GM12878 (cell line): ENCODE results near the gene MDN1. TPM values are rescaled to one million over a fixed set of nuclear protein-coding genes. Genes with fewer than 3 reads are reported as not detected.

Experiments used
- CREB1 ChIP-seq: IDR thresholded peaks from 2 replicates; pipeline ENCODE4 v1.6.1; 2012; ENCODE audit warnings: low read depth, mild to moderate bottlenecking, inconsistent platforms
- ESRRA ChIP-seq: IDR thresholded peaks from 2 replicates; pipeline ENCODE4 v1.6.1; 2012; ENCODE audit warnings: mild to moderate bottlenecking, low read length, improper control_type of control experiment
- GATAD2B ChIP-seq: fragments of 450-650 bp; conservative IDR thresholded peaks from 2 replicates; pipeline ENCODE4 v1.6.1; 2017; ENCODE audit warnings: low read depth, mild to moderate bottlenecking, moderate library complexity
- IKZF1 ChIP-seq: fragments of 450-650 bp; conservative IDR thresholded peaks from 2 replicates; pipeline ENCODE4 v1.6.1; 2017; ENCODE audit warnings: antibody characterized with exemption, mild to moderate bottlenecking
- MYB ChIP-seq: fragments of 150-350 bp; IDR thresholded peaks from 2 replicates; pipeline ENCODE4 v1.6.1; 2014; ENCODE audit warnings: mild to moderate bottlenecking, low read depth, low read length, borderline replicate concordance
- MYC ChIP-seq: IDR thresholded peaks from 2 replicates; pipeline ENCODE4 v1.6.1; 2011; ENCODE audit warnings: mild to moderate bottlenecking, low read length, moderate library complexity, inconsistent platforms; ENCODE audit not compliant: insufficient read depth, insufficient replicate concordance, insufficient read length, severe bottlenecking
- NR2F1 ChIP-seq: fragments of 450-650 bp; conservative IDR thresholded peaks from 2 replicates; pipeline ENCODE4 v1.6.1; 2017; ENCODE audit warnings: mild to moderate bottlenecking
- POLR2A ChIP-seq: IDR thresholded peaks from 2 replicates; pipeline ENCODE4 v1.6.1; 2011; ENCODE audit warnings: low read depth, mild to moderate bottlenecking, low read length
- SKIL ChIP-seq: fragments of 450-650 bp; IDR thresholded peaks from 2 replicates; pipeline ENCODE4 v1.6.1; 2017; ENCODE audit warnings: mild to moderate bottlenecking, low read depth, inconsistent platforms; ENCODE audit not compliant: poor library complexity, severe bottlenecking
- SMAD5 ChIP-seq: IDR thresholded peaks from 2 replicates; pipeline ENCODE4 v1.6.1; 2016; ENCODE audit warnings: antibody characterized with exemption, low read depth
- STAT3 ChIP-seq: IDR thresholded peaks from 2 replicates; pipeline ENCODE4 v1.6.1; 2011; ENCODE audit warnings: low read depth, low read length, improper control_type of control experiment
- TAF1 ChIP-seq: IDR thresholded peaks from 2 replicates; pipeline ENCODE4 v1.6.1; 2011; ENCODE audit warnings: mild to moderate bottlenecking, low read depth, low read length, borderline replicate concordance
- TCF7 ChIP-seq: IDR thresholded peaks from 2 replicates; pipeline ENCODE4 v1.6.1; 2014; ENCODE audit warnings: antibody characterized with exemption, borderline replicate concordance
- USF1 ChIP-seq: IDR thresholded peaks from 2 replicates; pipeline ENCODE4 v1.6.1; 2011; ENCODE audit warnings: borderline replicate concordance, low read depth, mild to moderate bottlenecking, moderate library complexity, mixed read lengths, low read length; ENCODE audit not compliant: insufficient read depth; ENCODE audit errors: extremely low read length
- USF2 ChIP-seq: IDR thresholded peaks from 2 replicates; pipeline ENCODE4 v1.6.1; 2011; ENCODE audit warnings: low read depth, low read length, improper control_type of control experiment, borderline replicate concordance
- WRNIP1 ChIP-seq: IDR thresholded peaks from 2 replicates; pipeline ENCODE4 v1.6.1; 2011; ENCODE audit warnings: low read depth, low read length, improper control_type of control experiment, borderline replicate concordance
- ZNF207 ChIP-seq: fragments of 450-650 bp; IDR thresholded peaks from 2 replicates; pipeline ENCODE4 v1.6.1; 2014; ENCODE audit warnings: antibody characterized with exemption, mild to moderate bottlenecking, borderline replicate concordance
- ZNF24 ChIP-seq: fragments of 450-650 bp; IDR thresholded peaks from 2 replicates; pipeline ENCODE4 v1.6.1; 2017; ENCODE audit warnings: antibody characterized with exemption, mild to moderate bottlenecking
- polyA plus RNA-seq, 11 experiments: library from polyadenylated mRNA; depleted of rRNA in 4 of 11; unstranded in 6 of 11; stranded (reverse) in 5 of 11; fragments of >200 nt; fragmentation: Nextera tagmentation in 4 of 11; fragmentation: Illumina TruSeq in 1 of 11; extraction: Ambion mirVana in 4 of 11; extraction: Trizol in 1 of 11; gene quantifications; 1 replicate in 1 of 11; 2 replicates in 10 of 11; pipeline versions ENCODE4 v1.2.1 to v1.2.3, GENCODE V29; 2011 to 2016; ENCODE audit warnings: inconsistent platforms in 2 of 11, missing spikeins in 2 of 11, low read depth in 1 of 11
- total RNA-seq, 4 experiments: library from RNA; depleted of rRNA in 3 of 4; stranded (reverse); fragments of >200 nt in 3 of 4; fragmentation: Illumina TruSeq in 1 of 4; extraction: Trizol in 1 of 4; gene quantifications; 2 replicates each; pipeline versions ENCODE4 v1.2.1 to v1.2.3, GENCODE V29; 2013 to 2021
- TF ChIP-seq, protein P1 (sequence below): fragments of 450-650 bp; IDR thresholded peaks from 2 replicates; pipeline ENCODE4 v1.6.1; 2017; ENCODE audit warnings: mild to moderate bottlenecking, moderate library complexity
- TF ChIP-seq, protein P2 (sequence below): IDR thresholded peaks from 2 replicates; pipeline ENCODE4 v1.6.1; 2012; ENCODE audit warnings: low read depth, low read length, improper control_type of control experiment

Gene MDN1
- total and polyA plus RNA-seq, 10 of the 15 experiments (the other 5 are each of a cell fraction or from before 2014, with no cell fraction given), result 14.3 to 50.1 (median 22.1) TPM

- TF ChIP-seq USF1 (no peak), POLR2A (no peak), GATAD2B (no peak; the same call in none of the 2 replicates), NR2F1 (peak; percentile 97), MYB (no peak), ZNF24 (no peak), STAT3 (no peak), ESRRA (no peak), TCF7 (no peak; the same call in 1 of the 2 replicates), TAF1 (no peak), MYC (no peak), CREB1 (peak; percentile 57; the same call in 1 of the 2 replicates), WRNIP1 (no peak), ZNF207 (no peak), IKZF1 (peak; percentile 75), SMAD5 (no peak), SKIL (peak; percentile 97), USF2 (no peak)
- TF ChIP-seq, protein P1, sequence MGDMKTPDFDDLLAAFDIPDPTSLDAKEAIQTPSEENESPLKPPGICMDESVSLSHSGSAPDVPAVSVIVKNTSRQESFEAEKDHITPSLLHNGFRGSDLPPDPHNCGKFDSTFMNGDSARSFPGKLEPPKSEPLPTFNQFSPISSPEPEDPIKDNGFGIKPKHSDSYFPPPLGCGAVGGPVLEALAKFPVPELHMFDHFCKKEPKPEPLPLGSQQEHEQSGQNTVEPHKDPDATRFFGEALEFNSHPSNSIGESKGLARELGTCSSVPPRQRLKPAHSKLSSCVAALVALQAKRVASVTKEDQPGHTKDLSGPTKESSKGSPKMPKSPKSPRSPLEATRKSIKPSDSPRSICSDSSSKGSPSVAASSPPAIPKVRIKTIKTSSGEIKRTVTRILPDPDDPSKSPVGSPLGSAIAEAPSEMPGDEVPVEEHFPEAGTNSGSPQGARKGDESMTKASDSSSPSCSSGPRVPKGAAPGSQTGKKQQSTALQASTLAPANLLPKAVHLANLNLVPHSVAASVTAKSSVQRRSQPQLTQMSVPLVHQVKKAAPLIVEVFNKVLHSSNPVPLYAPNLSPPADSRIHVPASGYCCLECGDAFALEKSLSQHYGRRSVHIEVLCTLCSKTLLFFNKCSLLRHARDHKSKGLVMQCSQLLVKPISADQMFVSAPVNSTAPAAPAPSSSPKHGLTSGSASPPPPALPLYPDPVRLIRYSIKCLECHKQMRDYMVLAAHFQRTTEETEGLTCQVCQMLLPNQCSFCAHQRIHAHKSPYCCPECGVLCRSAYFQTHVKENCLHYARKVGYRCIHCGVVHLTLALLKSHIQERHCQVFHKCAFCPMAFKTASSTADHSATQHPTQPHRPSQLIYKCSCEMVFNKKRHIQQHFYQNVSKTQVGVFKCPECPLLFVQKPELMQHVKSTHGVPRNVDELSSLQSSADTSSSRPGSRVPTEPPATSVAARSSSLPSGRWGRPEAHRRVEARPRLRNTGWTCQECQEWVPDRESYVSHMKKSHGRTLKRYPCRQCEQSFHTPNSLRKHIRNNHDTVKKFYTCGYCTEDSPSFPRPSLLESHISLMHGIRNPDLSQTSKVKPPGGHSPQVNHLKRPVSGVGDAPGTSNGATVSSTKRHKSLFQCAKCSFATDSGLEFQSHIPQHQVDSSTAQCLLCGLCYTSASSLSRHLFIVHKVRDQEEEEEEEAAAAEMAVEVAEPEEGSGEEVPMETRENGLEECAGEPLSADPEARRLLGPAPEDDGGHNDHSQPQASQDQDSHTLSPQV, result no peak
- TF ChIP-seq, protein P2, sequence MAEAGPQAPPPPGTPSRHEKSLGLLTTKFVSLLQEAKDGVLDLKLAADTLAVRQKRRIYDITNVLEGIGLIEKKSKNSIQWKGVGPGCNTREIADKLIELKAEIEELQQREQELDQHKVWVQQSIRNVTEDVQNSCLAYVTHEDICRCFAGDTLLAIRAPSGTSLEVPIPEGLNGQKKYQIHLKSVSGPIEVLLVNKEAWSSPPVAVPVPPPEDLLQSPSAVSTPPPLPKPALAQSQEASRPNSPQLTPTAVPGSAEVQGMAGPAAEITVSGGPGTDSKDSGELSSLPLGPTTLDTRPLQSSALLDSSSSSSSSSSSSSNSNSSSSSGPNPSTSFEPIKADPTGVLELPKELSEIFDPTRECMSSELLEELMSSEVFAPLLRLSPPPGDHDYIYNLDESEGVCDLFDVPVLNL, result no peak
Observed at GRCh38 chr6:89834884-89835792, 15.5 kb upstream of the MDN1 start (continued).
